HG03064 (cell line): ENCODE data around the gene CCL5.

Source experiments
- ATAC-seq: cut with Tn5 transposase; IDR thresholded peaks from one replicate; pipeline ENCODE4 v1.9.1; 2021; ENCODE audit warnings: low read depth; ENCODE audit not compliant: unreplicated experiment

The CCL5 gene

GRCh38 chr17:35870906-35871819 lies 9.0 kb downstream of the CCL5 start:
- ATAC-seq, result no peak

GRCh38 chr17:35868737-35869136 lies 11.4 kb downstream of the CCL5 start, which contains the start of gene HEATR9:
HEATR9 (minus strand) TSS chr17:35868891; CDS start chr17:35868742, 149 bp downstream.
- ATAC-seq, result no peak

GRCh38 chr17:35867574-35867973 lies 12.6 kb downstream of the CCL5 start:
- no peak for ATAC-seq

GRCh38 chr17:35866341-35866950 lies 13.7 kb downstream of the CCL5 start:
- ATAC-seq, result no peak

- no peak for ATAC-seq
Observed at GRCh38 chr17:35865412-35866340, 14.5 kb downstream of the CCL5 start.

GRCh38 chr17:35864853-35865252 lies 15.3 kb downstream of the CCL5 start:
- no peak for ATAC-seq

GRCh38 chr17:35856603-35857002 lies 23.6 kb downstream of the CCL5 start:
- ATAC-seq, result no peak

GRCh38 chr17:35855965-35856364 lies 24.2 kb downstream of the CCL5 start:
- no peak for ATAC-seq

GRCh38 chr17:35849469-35850348 lies 30.5 kb downstream of the CCL5 start:
- no peak for ATAC-seq

- no peak for ATAC-seq
Observed at GRCh38 chr17:35847633-35848373, 32.4 kb downstream of the CCL5 start.

- no peak for ATAC-seq
Observed at GRCh38 chr17:35847006-35847405, 33.2 kb downstream of the CCL5 start.

- ATAC-seq, result no peak
Observed at GRCh38 chr17:35846055-35846809, 33.9 kb downstream of the CCL5 start.

GRCh38 chr17:35844547-35844946 lies 35.6 kb downstream of the CCL5 start:
- no peak for ATAC-seq

GRCh38 chr17:35843698-35844097 lies 36.5 kb downstream of the CCL5 start:
- ATAC-seq, result no peak

- ATAC-seq, result no peak
Observed at GRCh38 chr17:35842239-35842638, 37.9 kb downstream of the CCL5 start.

- no peak for ATAC-seq
Observed at GRCh38 chr17:35841505-35841904, 38.7 kb downstream of the CCL5 start.

- no peak for ATAC-seq
Observed at GRCh38 chr17:35841101-35841500, 39.1 kb downstream of the CCL5 start.

GRCh38 chr17:35825206-35825605 lies 55.0 kb downstream of the CCL5 start:
- no peak for ATAC-seq
